Fibroblast of mammary gland (primary cell): Measurements from ENCODE around the gene GNB1.

ENCODE experiments used
- DNase-seq: peaks from one replicate; pipeline ENCODE4 v3.0.0-alpha.2; 2010; ENCODE audit warnings: low read depth
- H3K4me3 ChIP-seq: 2 replicates; pipeline ENCODE4 v1.5.1; 2011; ENCODE audit warnings: low read depth, mild to moderate bottlenecking, low read length, moderate library complexity; ENCODE audit not compliant: control insufficient read depth
- CTCF ChIP-seq: conservative IDR thresholded peaks from 2 replicates; pipeline ENCODE4 v1.5.1; 2011; ENCODE audit warnings: low read depth, low read length, inconsistent platforms; ENCODE audit not compliant: control insufficient read depth, insufficient read depth

Gene GNB1

GRCh38 chr1:1815606-1816281 lies 75.1 kb downstream of the GNB1 start:
- H3K4me3 ChIP-seq = no peak overlapping the region
- no peak for DNase-seq
- no peak for TF ChIP-seq CTCF

GRCh38 chr1:1809489-1809888 lies 81.4 kb downstream of the GNB1 start:
- TF ChIP-seq CTCF = no peak
- no peak for DNase-seq
- no peak overlapping the region for H3K4me3 ChIP-seq

GRCh38 chr1:1808206-1808605 lies 82.7 kb downstream of the GNB1 start:
- no peak overlapping the region for H3K4me3 ChIP-seq
- no peak for TF ChIP-seq CTCF
- DNase-seq = no peak

GRCh38 chr1:1806890-1807289 lies 84.0 kb downstream of the GNB1 start:
- TF ChIP-seq CTCF = no peak
- DNase-seq = peak; percentile 43
- H3K4me3 ChIP-seq = no peak overlapping the region

GRCh38 chr1:1804301-1804700 lies 86.6 kb downstream of the GNB1 start:
- no peak for DNase-seq
- no peak for TF ChIP-seq CTCF
- no peak overlapping the region for H3K4me3 ChIP-seq

- DNase-seq = no peak
- no peak for TF ChIP-seq CTCF
- no peak overlapping the region for H3K4me3 ChIP-seq
These were observed 88.0 kb downstream of the GNB1 start for GRCh38 chr1:1802871-1803270.

GRCh38 chr1:1799716-1800115 lies 91.2 kb downstream of the GNB1 start:
- no peak for DNase-seq
- H3K4me3 ChIP-seq = no peak overlapping the region
- no peak for TF ChIP-seq CTCF
